Spleen (tissue), 7 donors: ENCODE data around the gene CCDC107.
"Not testable (repeated sequence)": the region's sequence is repeated elsewhere in the genome, so short reads cannot be mapped to it uniquely, and the experiment has no call there.

Source experiments
- POLR2A ChIP-seq, 3 donors: fragments of 450-650 bp; IDR thresholded peaks; one replicate each; pipeline ENCODE4 v1.5.1; 2017; ENCODE audit warnings: antibody characterized with exemption in 3 of 3, mild to moderate bottlenecking in 1 of 3
- POLR2AphosphoS5 ChIP-seq, 3 donors: sonication (generic); formaldehyde crosslinking; IDR thresholded peaks; one replicate each; pipeline ENCODE4 v1.5.1; 2017; ENCODE audit warnings: antibody characterized with exemption in 3 of 3
- TF ChIP-seq, protein P1 (sequence below), 11 experiments: fragments of 200-600 bp in 7 of 11; fragments of 450-650 bp in 4 of 11; sonication (generic) in 4 of 11; IDR thresholded peaks in 8 of 11; conservative IDR thresholded peaks in 3 of 11; 1 replicate in 7 of 11; 2 replicates in 4 of 11; pipeline versions ENCODE4 v1.4.0 to v1.8.0; 2016 to 2021; ENCODE audit warnings: antibody characterized with exemption in 11 of 11, inconsistent platforms in 4 of 11, mild to moderate bottlenecking in 1 of 11
- donor health status: DM: no; HTN: no; CAD: no; lungs with moderate emphysema.
- donor health status: DM: no; HTN: no; CAD: no.
- donor health status: DM: no; HTN: no; CAD: no.

DNA sequence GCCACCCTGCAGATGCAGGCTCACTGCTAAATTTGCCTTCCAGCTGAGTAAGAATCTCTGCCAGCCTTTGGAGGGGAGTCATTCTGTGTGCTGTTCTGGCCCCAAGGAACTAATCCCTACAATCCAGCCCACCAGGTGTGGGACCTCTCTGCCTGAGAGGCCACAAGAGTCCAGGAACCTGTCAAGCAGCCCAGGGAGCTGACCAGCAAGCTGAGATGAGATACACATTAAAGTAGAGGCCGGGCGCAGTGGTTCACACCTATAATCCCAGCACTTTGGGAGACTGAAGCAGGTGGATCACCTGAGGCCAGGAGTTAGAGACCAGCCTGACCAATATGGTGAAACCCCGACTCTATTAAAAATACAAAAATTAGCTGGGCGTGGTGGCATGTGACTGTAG is 46.0 kb upstream of the CCDC107 start:
- TF ChIP-seq, protein P1, sequence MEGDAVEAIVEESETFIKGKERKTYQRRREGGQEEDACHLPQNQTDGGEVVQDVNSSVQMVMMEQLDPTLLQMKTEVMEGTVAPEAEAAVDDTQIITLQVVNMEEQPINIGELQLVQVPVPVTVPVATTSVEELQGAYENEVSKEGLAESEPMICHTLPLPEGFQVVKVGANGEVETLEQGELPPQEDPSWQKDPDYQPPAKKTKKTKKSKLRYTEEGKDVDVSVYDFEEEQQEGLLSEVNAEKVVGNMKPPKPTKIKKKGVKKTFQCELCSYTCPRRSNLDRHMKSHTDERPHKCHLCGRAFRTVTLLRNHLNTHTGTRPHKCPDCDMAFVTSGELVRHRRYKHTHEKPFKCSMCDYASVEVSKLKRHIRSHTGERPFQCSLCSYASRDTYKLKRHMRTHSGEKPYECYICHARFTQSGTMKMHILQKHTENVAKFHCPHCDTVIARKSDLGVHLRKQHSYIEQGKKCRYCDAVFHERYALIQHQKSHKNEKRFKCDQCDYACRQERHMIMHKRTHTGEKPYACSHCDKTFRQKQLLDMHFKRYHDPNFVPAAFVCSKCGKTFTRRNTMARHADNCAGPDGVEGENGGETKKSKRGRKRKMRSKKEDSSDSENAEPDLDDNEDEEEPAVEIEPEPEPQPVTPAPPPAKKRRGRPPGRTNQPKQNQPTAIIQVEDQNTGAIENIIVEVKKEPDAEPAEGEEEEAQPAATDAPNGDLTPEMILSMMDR (IDR thresholded peaks at IDR 0.05 in 8 of 11, conservative IDR thresholded peaks at IDR 0.05 in 3 of 11) = not testable (repeated sequence)
- not testable (repeated sequence) for TF ChIP-seq POLR2AphosphoS5, POLR2A (IDR thresholded peaks at IDR 0.05)
